ENCODE results near the gene NOL3. TPM values are rescaled to one million over a fixed set of nuclear protein-coding genes. Genes with fewer than 3 reads are reported as not detected.

The NOL3 gene
- total RNA-seq, 1 donor, result 10.1 TPM

- peak overlapping the region; percentile 97 for H3K4me3 ChIP-seq (ENCODE audit: low read depth, low read length)
- no peak for DNase-seq (ENCODE audit: low read depth)
- TF ChIP-seq CTCF (IDR thresholded peaks at IDR 0.05; ENCODE audit: insufficient read depth, low read length), result no peak
Measured at GRCh38 chr16:67193536-67193935, 23.2 kb downstream of the NOL3 start.

- no peak overlapping the region for H3K4me3 ChIP-seq (ENCODE audit: low read depth, low read length)
- DNase-seq (ENCODE audit: low read depth), result no peak
- no peak for TF ChIP-seq CTCF (IDR thresholded peaks at IDR 0.05; ENCODE audit: insufficient read depth, low read length)
Measured at GRCh38 chr16:67194260-67194659, 23.9 kb downstream of the NOL3 start.

GRCh38 chr16:67195676-67196075, 25.3 kb downstream of the NOL3 start:
- no peak for TF ChIP-seq CTCF (IDR thresholded peaks at IDR 0.05; ENCODE audit: insufficient read depth, low read length)
- H3K4me3 ChIP-seq (ENCODE audit: low read depth, low read length), result no peak overlapping the region
- DNase-seq (ENCODE audit: low read depth), result no peak

GRCh38 chr16:67196881-67197280, 26.5 kb downstream of the NOL3 start:
- H3K4me3 ChIP-seq (ENCODE audit: low read depth, low read length), result no peak overlapping the region
- DNase-seq (ENCODE audit: low read depth), result no peak
- no peak for TF ChIP-seq CTCF (IDR thresholded peaks at IDR 0.05; ENCODE audit: insufficient read depth, low read length)

- DNase-seq (ENCODE audit: low read depth), result no peak
- no peak for TF ChIP-seq CTCF (IDR thresholded peaks at IDR 0.05; ENCODE audit: insufficient read depth, low read length)
Measured at GRCh38 chr16:67197704-67198103, 27.4 kb downstream of the NOL3 start.

GRCh38 chr16:67198238-67198734, 27.9 kb downstream of the NOL3 start:
- TF ChIP-seq CTCF (IDR thresholded peaks at IDR 0.05; ENCODE audit: insufficient read depth, low read length), result peak; percentile 63
- peak; percentile 49 for DNase-seq (ENCODE audit: low read depth)
- H3K4me3 ChIP-seq (ENCODE audit: low read depth, low read length), result no peak overlapping the region

More at GRCh38 chr16:67197704-67198103, 27.4 kb downstream of the NOL3 start:
- H3K4me3 ChIP-seq (ENCODE audit: low read depth, low read length), result no peak overlapping the region

All from fibroblast of the aortic adventitia (primary cell).